Endothelial cell of umbilical vein (primary cell): ENCODE data around the gene ZNF618. TPM values are rescaled to one million over a fixed set of nuclear protein-coding genes. Genes with fewer than 3 reads are reported as not detected.

Source experiments
- BruUV-seq: library from RNA; stranded (reverse); fragments of 400-500 nt; replicated peaks from 2 replicates; lab custom pipeline; 2021; lab: Mats Ljungman, UMichigan
- CTCF ChIA-PET: fragments of 300-600, 350-600 bp; sonication (Branson Sonifier 250); formaldehyde crosslinking; loops from one replicate; lab custom pipeline; 2021; ENCODE audit warnings: antibody characterized with exemption, inconsistent platforms; lab: Charles Lee
- POLR2A ChIA-PET: fragments of 300-600, 350-600 bp; sonication (Branson Sonifier 250); formaldehyde crosslinking; loops from one replicate; lab custom pipeline; 2021; ENCODE audit warnings: antibody characterized with exemption, inconsistent platforms; lab: Charles Lee
- DNase-seq: peaks from one replicate; pipeline ENCODE4 v3.0.0-alpha.2; 2011; ENCODE audit warnings: low read depth, low spot score
- FAIRE-seq: peaks from 2 replicates; lab custom pipeline; 2011; peaks lifted over from hg19 to GRCh38; lab: Jason Lieb, UNC
- H2AFZ ChIP-seq: 2 replicates; pipeline ENCODE4 v1.6.0; 2012; ENCODE audit warnings: low read depth, low read length, control low read depth, inconsistent platforms
- H3K27ac ChIP-seq: 2 replicates; pipeline ENCODE4 v1.5.1; 2011; ENCODE audit warnings: low read depth, mild to moderate bottlenecking, control low read depth, low read length, moderate library complexity; ENCODE audit not compliant: insufficient read depth
- H3K27me3 ChIP-seq, 2 experiments: 2 replicates each; pipeline versions ENCODE4 v1.6.0 to v1.6.1; 2011; ENCODE audit warnings: low read length in 2 of 2, mixed read lengths in 1 of 2; ENCODE audit not compliant: control insufficient read depth in 2 of 2, insufficient read depth in 2 of 2
- H3K36me3 ChIP-seq, 2 experiments: 2 replicates in 1 of 2; 3 replicates in 1 of 2; pipeline ENCODE4 v1.5.1; 2011; ENCODE audit warnings: low read length in 2 of 2, mild to moderate bottlenecking in 1 of 2, moderate library complexity in 1 of 2; ENCODE audit not compliant: control insufficient read depth in 2 of 2, insufficient read depth in 2 of 2; ENCODE audit errors: extremely low read depth in 1 of 2
- H3K4me1 ChIP-seq: 3 replicates; pipeline ENCODE4 v1.5.1; 2011; ENCODE audit warnings: mild to moderate bottlenecking, low read length; ENCODE audit not compliant: control insufficient read depth, insufficient read depth; ENCODE audit errors: extremely low read depth
- H3K4me2 ChIP-seq: 2 replicates; pipeline ENCODE4 v1.6.1; 2011; ENCODE audit warnings: low read length, control low read depth, mixed read lengths; ENCODE audit not compliant: insufficient read depth
- H3K4me3 ChIP-seq, 3 experiments: fragments of 200-600 bp in 1 of 3; sonication (generic), shearing (Covaris generic) in 1 of 3; replicated peaks in 1 of 3; 2 replicates each; pipeline ENCODE4 v1.5.1; 2011 to 2016; ENCODE audit warnings: control low read depth in 3 of 3, low read length in 3 of 3, mild to moderate bottlenecking in 2 of 3, inconsistent platforms in 1 of 3, low read depth in 1 of 3, moderate library complexity in 1 of 3; ENCODE audit not compliant: insufficient read depth in 1 of 3
- H3K79me2 ChIP-seq: 2 replicates; pipeline ENCODE4 v1.6.0; 2012; ENCODE audit warnings: low read length, inconsistent platforms; ENCODE audit not compliant: control insufficient read depth, insufficient read depth
- H3K9ac ChIP-seq: replicated peaks from 2 replicates; pipeline ENCODE3; 2011; ENCODE audit warnings: low read length, control low read depth; ENCODE audit not compliant: insufficient read depth; ENCODE audit errors: extremely low read depth
- H3K9me1 ChIP-seq: replicated peaks from 3 replicates; pipeline ENCODE4 v1.6.0; 2011; ENCODE audit warnings: mild to moderate bottlenecking, low read length; ENCODE audit not compliant: control insufficient read depth, insufficient read depth; ENCODE audit errors: extremely low read depth
- H3K9me3 ChIP-seq: replicated peaks from 2 replicates; pipeline ENCODE4 v1.5.1; 2012; ENCODE audit warnings: low read length, inconsistent platforms; ENCODE audit not compliant: control insufficient read depth, insufficient read depth
- H4K20me1 ChIP-seq: replicated peaks from 2 replicates; pipeline ENCODE3; 2011; ENCODE audit warnings: mild to moderate bottlenecking, low read length; ENCODE audit not compliant: control insufficient read depth, insufficient read depth; ENCODE audit errors: extremely low read depth
- EZH2 ChIP-seq: IDR thresholded peaks from 2 replicates; pipeline ENCODE4 v1.6.1; 2012; ENCODE audit warnings: borderline replicate concordance, low read depth, mild to moderate bottlenecking, moderate library complexity, low read length, inconsistent platforms; ENCODE audit not compliant: severe bottlenecking
- FOS ChIP-seq: IDR thresholded peaks from 2 replicates; pipeline ENCODE4 v1.6.1; 2011; ENCODE audit warnings: mild to moderate bottlenecking, low read length, moderate library complexity, borderline replicate concordance; ENCODE audit not compliant: insufficient read depth
- GATA2 ChIP-seq: IDR thresholded peaks from 2 replicates; pipeline ENCODE4 v1.7.0; 2011; ENCODE audit warnings: low read depth, mild to moderate bottlenecking, moderate library complexity, mixed read lengths, low read length; ENCODE audit not compliant: insufficient read length, insufficient read depth
- JUN ChIP-seq: IDR thresholded peaks from 2 replicates; pipeline ENCODE4 v1.6.1; 2011; ENCODE audit warnings: borderline replicate concordance, low read depth; ENCODE audit not compliant: insufficient read length, insufficient read depth
- MYC ChIP-seq: IDR thresholded peaks from one replicate; pipeline ENCODE4 v1.6.1; 2011; ENCODE audit warnings: mild to moderate bottlenecking, low read depth, low read length
- POLR2A ChIP-seq: IDR thresholded peaks from 2 replicates; pipeline ENCODE4 v1.6.1; 2012; ENCODE audit warnings: low read depth, mild to moderate bottlenecking, control low read depth, low read length
- POLR2AphosphoS5 ChIP-seq: IDR thresholded peaks from 2 replicates; pipeline ENCODE4 v1.6.1; 2012; ENCODE audit warnings: low read depth, mild to moderate bottlenecking, control low read depth, low read length, moderate library complexity; ENCODE audit not compliant: insufficient read depth
- dilution Hi-C: fragments of 300-500 bp; cut with MboI; formaldehyde crosslinking; loops from one replicate; pipeline ENCODE4 v1.15.0; 2019; ENCODE audit warnings: low sequenced_read_pairs; ENCODE audit not compliant: extremely low pct_ligation_motif_present
- intact Hi-C: fragments of 100-400 bp; cut with micrococcal nuclease; formaldehyde crosslinking; loops from one replicate; pipeline ENCODE4 v1.10.0; 2022
- polyA plus RNA-seq, 4 experiments: library from polyadenylated mRNA; depleted of rRNA in 3 of 4; stranded (reverse) in 3 of 4; unstranded in 1 of 4; fragments of >200 nt; gene quantifications; 2 replicates each; pipeline versions ENCODE4 v1.2.1 to v1.2.3, GENCODE V29; 2011 to 2012; ENCODE audit warnings: missing spikeins in 1 of 4
- total RNA-seq: library from RNA; stranded (reverse); gene quantifications from 2 replicates; pipeline ENCODE4 v1.2.3, GENCODE V29; 2021
- TF ChIP-seq, protein P1 (sequence below), 2 donors: IDR thresholded peaks; 1 replicate in 1 of 2; 2 replicates in 1 of 2; pipeline ENCODE4 v1.5.1; 2011; ENCODE audit warnings: low read length in 2 of 2, mild to moderate bottlenecking in 2 of 2, moderate library complexity in 2 of 2, control low read depth in 1 of 2, inconsistent platforms in 1 of 2, low read depth in 1 of 2; ENCODE audit not compliant: insufficient read depth in 1 of 2; ENCODE audit errors: extremely low read depth in 1 of 2
- TF ChIP-seq, protein P2 (sequence below): IDR thresholded peaks from 2 replicates; pipeline ENCODE4 v1.6.1; 2011; ENCODE audit not compliant: insufficient read depth, insufficient read length

Gene ZNF618
- total and polyA plus RNA-seq, 2 donors (not counting 3 experiments of a cell fraction or from before 2014, with no cell fraction given), result 22.6 to 80.3 TPM

DNA sequence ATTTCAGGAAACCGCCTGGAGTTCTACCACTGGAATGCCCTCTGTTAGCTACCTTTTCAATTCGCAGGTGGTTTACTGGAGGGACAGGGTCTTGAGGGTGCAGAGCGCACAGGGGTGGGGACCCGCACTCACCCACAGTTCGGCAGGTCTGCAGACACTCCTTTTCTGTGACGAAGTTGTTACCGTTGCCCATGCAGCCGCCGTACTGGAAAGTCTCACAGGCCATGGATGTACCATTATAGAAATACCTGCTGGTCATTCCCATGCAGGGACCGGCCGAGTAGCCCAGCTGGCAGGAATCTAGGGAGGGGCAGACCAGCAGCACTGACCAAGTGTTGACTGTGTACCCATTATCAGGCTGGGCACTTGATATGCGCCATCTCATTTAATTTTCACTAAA, 185.2 kb downstream of the ZNF618 start:
- Histone ChIP-seq H3K9me3 (no peaks in the 10 kb centered on the region), H3K27ac (no peak overlapping the region), H2AFZ (no peak overlapping the region), H3K9ac (no peak overlapping the region), H3K4me3 (no peak overlapping the region), H3K79me2 (no peaks in the 10 kb centered on the region), H3K36me3 (no peaks in the 10 kb centered on the region), H4K20me1 (no peaks in the 10 kb centered on the region), H3K27me3 (peaks cover 11 to 17% of the 10 kb centered on the region in 2 experiments), H3K4me2 (no peak overlapping the region), H3K9me1 (no peaks in the 10 kb centered on the region), H3K4me1 (no peaks in the 10 kb centered on the region)
- no TSS peak for BruUV-seq
- no peak for DNase-seq
- FAIRE-seq, result no peak
- CTCF ChIA-PET, result no interaction called here
- intact Hi-C loops (no loop called here), dilution Hi-C loops (no loop called here)
- POLR2A ChIA-PET, result no interaction called here
- TF ChIP-seq, protein P1, sequence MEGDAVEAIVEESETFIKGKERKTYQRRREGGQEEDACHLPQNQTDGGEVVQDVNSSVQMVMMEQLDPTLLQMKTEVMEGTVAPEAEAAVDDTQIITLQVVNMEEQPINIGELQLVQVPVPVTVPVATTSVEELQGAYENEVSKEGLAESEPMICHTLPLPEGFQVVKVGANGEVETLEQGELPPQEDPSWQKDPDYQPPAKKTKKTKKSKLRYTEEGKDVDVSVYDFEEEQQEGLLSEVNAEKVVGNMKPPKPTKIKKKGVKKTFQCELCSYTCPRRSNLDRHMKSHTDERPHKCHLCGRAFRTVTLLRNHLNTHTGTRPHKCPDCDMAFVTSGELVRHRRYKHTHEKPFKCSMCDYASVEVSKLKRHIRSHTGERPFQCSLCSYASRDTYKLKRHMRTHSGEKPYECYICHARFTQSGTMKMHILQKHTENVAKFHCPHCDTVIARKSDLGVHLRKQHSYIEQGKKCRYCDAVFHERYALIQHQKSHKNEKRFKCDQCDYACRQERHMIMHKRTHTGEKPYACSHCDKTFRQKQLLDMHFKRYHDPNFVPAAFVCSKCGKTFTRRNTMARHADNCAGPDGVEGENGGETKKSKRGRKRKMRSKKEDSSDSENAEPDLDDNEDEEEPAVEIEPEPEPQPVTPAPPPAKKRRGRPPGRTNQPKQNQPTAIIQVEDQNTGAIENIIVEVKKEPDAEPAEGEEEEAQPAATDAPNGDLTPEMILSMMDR (IDR thresholded peaks at IDR 0.05; ENCODE audit: extremely low read depth in 1 of 2, insufficient read depth in 1 of 2, low read depth in 1 of 2, low read length in 2 of 2), result no peak

DNA sequence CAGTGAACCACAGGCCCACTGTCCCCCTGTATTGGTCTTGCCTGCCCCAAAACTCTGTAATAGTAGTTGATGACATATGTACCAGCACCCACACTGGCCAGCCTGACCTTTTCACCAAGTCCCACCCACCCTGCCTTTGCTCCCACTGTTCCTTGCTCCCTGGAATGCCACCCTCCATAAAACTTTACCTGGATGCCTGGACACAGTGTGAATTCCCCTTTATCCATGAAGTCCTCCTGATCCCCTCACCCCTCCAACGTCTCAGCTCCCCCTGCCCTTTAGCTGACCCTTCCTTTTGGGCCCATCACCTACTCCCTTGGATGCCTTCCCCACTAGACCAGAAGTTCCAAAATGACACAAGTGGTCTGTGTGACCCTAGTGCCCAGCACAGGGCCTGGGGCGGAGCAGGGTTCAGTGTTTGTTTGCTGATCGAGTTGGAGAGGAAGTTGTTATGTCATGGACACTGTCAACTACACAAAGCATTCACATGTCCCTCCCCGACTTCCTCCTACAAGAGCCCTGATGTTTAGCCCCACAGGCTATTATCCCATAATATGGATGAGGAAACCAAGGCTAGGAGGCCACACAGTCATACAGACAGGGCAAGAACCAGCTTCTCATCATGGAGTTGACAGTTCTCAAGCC, 185.8 kb downstream of the ZNF618 start:
- no peaks in the 10 kb centered on the region for H3K9me1 ChIP-seq
- no peak overlapping the region for H3K27ac ChIP-seq
- TSS peak; percentile 3 for BruUV-seq
- H3K4me3 ChIP-seq, result no peak overlapping the region
- dilution Hi-C loops, result no loop called here
- H3K9me3 ChIP-seq, result no peaks in the 10 kb centered on the region
- intact Hi-C loops, result no loop called here
- DNase-seq (no peak), FAIRE-seq (no peak)
- ChIA-PET POLR2A (no interaction called here), CTCF (no interaction called here)
- H3K79me2 ChIP-seq, result no peaks in the 10 kb centered on the region
- no peak overlapping the region for H2AFZ ChIP-seq
- no peaks in the 10 kb centered on the region for H3K4me1 ChIP-seq
- no peak for TF ChIP-seq JUN
- TF ChIP-seq, protein P1 (IDR thresholded peaks at IDR 0.05; ENCODE audit: extremely low read depth in 1 of 2, insufficient read depth in 1 of 2, low read depth in 1 of 2, low read length in 2 of 2), result no peak
- TF ChIP-seq POLR2A, result no peak
- TF ChIP-seq MYC, result no peak
- no peak for TF ChIP-seq EZH2
- no peak for TF ChIP-seq POLR2AphosphoS5
- no peak for TF ChIP-seq GATA2
- TF ChIP-seq, protein P2, sequence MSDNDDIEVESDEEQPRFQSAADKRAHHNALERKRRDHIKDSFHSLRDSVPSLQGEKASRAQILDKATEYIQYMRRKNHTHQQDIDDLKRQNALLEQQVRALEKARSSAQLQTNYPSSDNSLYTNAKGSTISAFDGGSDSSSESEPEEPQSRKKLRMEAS, result no peak
- TF ChIP-seq FOS, result no peak
- H3K4me2 ChIP-seq, result no peak overlapping the region
- H3K27me3 ChIP-seq, result peaks cover 11 to 17% of the 10 kb centered on the region in 2 experiments
- no peaks in the 10 kb centered on the region for H3K36me3 ChIP-seq
- H3K9ac ChIP-seq, result no peak overlapping the region
- no peaks in the 10 kb centered on the region for H4K20me1 ChIP-seq
